Prostate gland (tissue), 2 donors: Measurements from ENCODE around the gene SPTBN5.

Source experiments
- POLR2A ChIP-seq: fragments of 450-650 bp; IDR thresholded peaks from one replicate; pipeline ENCODE4 v1.6.1; 2016; ENCODE audit warnings: antibody characterized with exemption, mild to moderate bottlenecking
- TF ChIP-seq, protein P1 (sequence below), 4 experiments: fragments of 200-600 bp in 2 of 4; fragments of 450-650 bp in 2 of 4; sonication (generic) in 2 of 4; IDR thresholded peaks; 1 replicate in 3 of 4; 2 replicates in 1 of 4; pipeline ENCODE4 v1.5.1; 2016 to 2019; ENCODE audit warnings: antibody characterized with exemption in 4 of 4, mild to moderate bottlenecking in 2 of 4, moderate library complexity in 2 of 4

GRCh38 chr15:41862515-41863116, 31.2 kb downstream of the SPTBN5 start:
- TF ChIP-seq, protein P1, sequence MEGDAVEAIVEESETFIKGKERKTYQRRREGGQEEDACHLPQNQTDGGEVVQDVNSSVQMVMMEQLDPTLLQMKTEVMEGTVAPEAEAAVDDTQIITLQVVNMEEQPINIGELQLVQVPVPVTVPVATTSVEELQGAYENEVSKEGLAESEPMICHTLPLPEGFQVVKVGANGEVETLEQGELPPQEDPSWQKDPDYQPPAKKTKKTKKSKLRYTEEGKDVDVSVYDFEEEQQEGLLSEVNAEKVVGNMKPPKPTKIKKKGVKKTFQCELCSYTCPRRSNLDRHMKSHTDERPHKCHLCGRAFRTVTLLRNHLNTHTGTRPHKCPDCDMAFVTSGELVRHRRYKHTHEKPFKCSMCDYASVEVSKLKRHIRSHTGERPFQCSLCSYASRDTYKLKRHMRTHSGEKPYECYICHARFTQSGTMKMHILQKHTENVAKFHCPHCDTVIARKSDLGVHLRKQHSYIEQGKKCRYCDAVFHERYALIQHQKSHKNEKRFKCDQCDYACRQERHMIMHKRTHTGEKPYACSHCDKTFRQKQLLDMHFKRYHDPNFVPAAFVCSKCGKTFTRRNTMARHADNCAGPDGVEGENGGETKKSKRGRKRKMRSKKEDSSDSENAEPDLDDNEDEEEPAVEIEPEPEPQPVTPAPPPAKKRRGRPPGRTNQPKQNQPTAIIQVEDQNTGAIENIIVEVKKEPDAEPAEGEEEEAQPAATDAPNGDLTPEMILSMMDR (IDR thresholded peaks at IDR 0.05) = no peak
- no peak for TF ChIP-seq POLR2A
